Lung (tissue), 12 donors: ENCODE data around the gene IQCE. TPM values are rescaled to one million over a fixed set of nuclear protein-coding genes. Genes with fewer than 3 reads are reported as not detected.
"Not testable (repeated sequence)": the region's sequence is repeated elsewhere in the genome, so short reads cannot be mapped to it uniquely, and the experiment has no call there.

Experiments
- ATAC-seq: fragments of 200-7000 bp; cut with Tn5 transposase; one replicate; pipeline ENCODE4 v1.9.1; 2020; ENCODE audit warnings: moderate number of reproducible peaks; ENCODE audit not compliant: insufficient read depth, low FRiP score
- DNase-seq, 3 donors: peaks; one replicate each; pipeline ENCODE4 v3.0.0-alpha.2; 2013 to 2017
- H3K27ac ChIP-seq, 2 donors: one replicate each; pipeline ENCODE4 v1.5.1; 2013; ENCODE audit warnings: mild to moderate bottlenecking in 2 of 2, moderate library complexity in 2 of 2, control low read depth in 1 of 2, inconsistent platforms in 1 of 2, low read depth in 1 of 2, low read length in 1 of 2
- H3K27me3 ChIP-seq, 3 donors: one replicate each; pipeline ENCODE4 v1.5.1; 2013; ENCODE audit warnings: low read length in 2 of 3; ENCODE audit not compliant: control insufficient read depth in 3 of 3, insufficient read depth in 3 of 3
- H3K36me3 ChIP-seq, 4 donors: one replicate each; pipeline ENCODE4 v1.5.1; 2013; ENCODE audit warnings: low read length in 4 of 4, mild to moderate bottlenecking in 1 of 4, moderate library complexity in 1 of 4; ENCODE audit not compliant: control insufficient read depth in 4 of 4, insufficient read depth in 4 of 4
- H3K4me1 ChIP-seq, 5 donors: one replicate each; pipeline ENCODE4 v1.5.1; 2013; ENCODE audit warnings: low read length in 5 of 5, mild to moderate bottlenecking in 2 of 5, moderate library complexity in 1 of 5; ENCODE audit not compliant: control insufficient read depth in 5 of 5, insufficient read depth in 5 of 5
- H3K4me3 ChIP-seq: one replicate; pipeline ENCODE4 v1.5.1; 2013; ENCODE audit warnings: mild to moderate bottlenecking, control low read depth, moderate library complexity
- H3K9ac ChIP-seq, 2 donors: one replicate each; pipeline ENCODE4 v1.5.1; 2013; ENCODE audit warnings: low read length in 2 of 2, control low read depth in 1 of 2; ENCODE audit not compliant: insufficient read depth in 1 of 2
- H3K9me3 ChIP-seq, 4 donors: one replicate each; pipeline ENCODE4 v1.5.1; 2013; ENCODE audit warnings: low read length in 3 of 4, mild to moderate bottlenecking in 1 of 4, moderate library complexity in 1 of 4; ENCODE audit not compliant: control insufficient read depth in 4 of 4, insufficient read depth in 3 of 4
- CTCF ChIP-seq: IDR thresholded peaks from 2 replicates; pipeline ENCODE4 v1.5.1; 2012; ENCODE audit warnings: mild to moderate bottlenecking; ENCODE audit errors: control extremely low read depth, extremely low read depth
- WGBS, 2 donors: extraction: QIAGEN DNeasy Blood & Tissue Kit; methylation state at CpG; one replicate each; pipeline ENCODE4 v1.1.7; 2013; 5-methylcytosine and 5-hydroxymethylcytosine counted together
- polyA plus RNA-seq, 2 donors: library from polyadenylated mRNA; stranded (reverse); fragments of 200-250 nt; gene quantifications; one replicate each; pipeline ENCODE4 v1.2.1, GENCODE V29; 2013
- total RNA-seq, 2 donors: library from RNA; depleted of rRNA in 1 of 2; stranded (reverse); fragments of >200 nt in 1 of 2; gene quantifications; one replicate each; pipeline ENCODE4 v1.2.1, GENCODE V29; 2014 to 2021
- donor health status: control.
- donor health status: control.
- donor health status: Bipolar disorder and iron deficiency.
- donor health status: healthy.
- donor health status: DM: yes; HTN: yes; CAD: no.

IQCE gene
- total and polyA plus RNA-seq, 4 donors, result 8.1 to 29.0 (median 16.0) TPM

- H3K9ac ChIP-seq, result no peak overlapping the region
- H3K4me1 ChIP-seq, result peaks cover 0 to 31% (median 5%) of the 10 kb centered on the region in 5 donors
- peak overlapping the region; percentile 43 to 92 for H3K27ac ChIP-seq
- no peaks in the 10 kb centered on the region for H3K9me3 ChIP-seq
- ATAC-seq (no peak), DNase-seq (no peak)
- no peaks in the 10 kb centered on the region for H3K27me3 ChIP-seq
- no peak overlapping the region for H3K4me3 ChIP-seq
- no peak for TF ChIP-seq CTCF
- H3K36me3 ChIP-seq, result peaks cover 0 to 9% (median 1%) of the 10 kb centered on the region in 4 donors
- WGBS, 2 donors, result 57 to 79% methylated on average over 34 to 37 of the region's 37 CpGs
These were observed 49.4 kb downstream of the IQCE start for GRCh38 chr7:2607923-2608904.

- peaks cover 0 to 9% (median 1%) of the 10 kb centered on the region in 4 donors for H3K36me3 ChIP-seq
- no peak overlapping the region for H3K4me3 ChIP-seq
- H3K9ac ChIP-seq, result no peak overlapping the region
- WGBS, 2 donors, result 24 to 54% methylated on average over 14 of the region's 14 CpGs
- peaks cover 0 to 38% (median 11%) of the 10 kb centered on the region in 5 donors for H3K4me1 ChIP-seq
- no peak for ATAC-seq
- H3K27me3 ChIP-seq, result no peaks in the 10 kb centered on the region
- TF ChIP-seq CTCF, result no peak
- DNase-seq, result peak; percentile 61 to 79 (median 73)
- H3K9me3 ChIP-seq, result no peaks in the 10 kb centered on the region
- H3K27ac ChIP-seq, result peak overlapping the region in 1 of 2 donors; percentile 64
These were observed 50.2 kb downstream of the IQCE start for GRCh38 chr7:2608921-2609411.

DNA sequence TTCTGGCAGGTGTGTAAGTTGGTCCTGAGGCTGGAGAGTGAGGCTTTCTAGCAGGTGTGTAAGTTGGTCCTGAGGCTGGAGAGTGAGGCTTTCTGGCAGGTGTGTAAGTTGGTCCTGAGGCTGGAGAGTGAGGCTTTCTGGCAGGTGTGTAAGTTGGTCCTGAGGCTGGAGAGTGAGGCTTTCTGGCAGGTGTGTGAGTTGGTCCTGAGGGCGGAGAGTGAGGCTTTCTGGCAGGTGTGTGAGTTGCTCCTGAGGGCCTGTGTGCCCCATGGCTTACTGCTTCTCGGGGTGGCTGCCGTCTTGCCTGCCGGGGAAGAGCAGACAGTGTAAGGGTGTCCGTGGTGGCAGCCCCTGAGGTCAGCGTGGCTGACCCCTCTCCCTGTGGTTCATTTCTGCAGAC, 50.9 kb downstream of the IQCE start:
- H3K27ac ChIP-seq, H3K4me3 ChIP-seq, H3K9ac ChIP-seq, H3K9me3 ChIP-seq, DNase-seq, H3K36me3 ChIP-seq, ATAC-seq, H3K27me3 ChIP-seq: not testable (repeated sequence)
- WGBS, 2 donors, result 92 to 99% methylated on average over 6 of the region's 6 CpGs
- peaks cover 0 to 45% (median 13%) of the 10 kb centered on the region in 5 donors for H3K4me1 ChIP-seq

DNA sequence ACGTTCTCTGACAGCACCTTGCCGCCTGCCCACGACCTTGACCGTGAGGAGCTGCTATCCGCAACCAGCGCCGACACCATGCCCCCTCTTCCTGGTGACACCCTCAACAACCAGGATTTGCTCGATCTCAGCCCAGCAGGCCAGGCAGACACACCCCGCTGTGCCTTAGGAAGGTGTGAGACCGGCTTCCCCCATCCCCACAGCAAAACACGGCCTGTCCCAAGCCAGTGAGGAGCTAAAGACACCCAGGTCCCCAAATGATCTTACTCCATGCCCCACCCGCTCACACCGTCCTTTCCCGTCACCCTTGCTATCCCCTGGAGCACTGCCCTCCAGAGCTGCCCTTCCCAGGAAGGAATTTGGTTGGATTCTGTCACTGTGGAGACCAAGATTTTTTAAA, 51.7 kb downstream of the IQCE start:
- DNase-seq (no peak), ATAC-seq (no peak)
- H3K36me3 ChIP-seq, result peaks cover 0 to 7% (median 1%) of the 10 kb centered on the region in 4 donors
- no peak overlapping the region for H3K4me3 ChIP-seq
- H3K4me1 ChIP-seq, result peaks cover 0 to 51% (median 13%) of the 10 kb centered on the region in 5 donors
- H3K9ac ChIP-seq, result no peak overlapping the region
- H3K9me3 ChIP-seq, result no peaks in the 10 kb centered on the region
- H3K27ac ChIP-seq, result no peak overlapping the region
- H3K27me3 ChIP-seq, result no peaks in the 10 kb centered on the region
- 95 to 97% methylated on average over 14 of the region's 14 CpGs for WGBS, 2 donors
- TF ChIP-seq CTCF, result no peak
